CD14-positive monocyte (primary cell): ENCODE measurements around the gene LAMB1. TPM values are rescaled to one million over a fixed set of nuclear protein-coding genes. Genes with fewer than 3 reads are reported as not detected.

Experiments
- DNase-seq, 3 donors: peaks; one replicate each; pipeline ENCODE4 v3.0.0-alpha.2; 2011 to 2022
- H2AFZ ChIP-seq: 2 replicates; pipeline ENCODE4 v1.6.0; 2012; ENCODE audit warnings: mild to moderate bottlenecking, low read depth, low read length, inconsistent platforms; ENCODE audit not compliant: insufficient read depth, poor library complexity, severe bottlenecking
- H3K27ac ChIP-seq, 2 donors: 1 replicate in 1 of 2; 2 replicates in 1 of 2; pipeline ENCODE4 v1.5.1; 2012 to 2013; ENCODE audit warnings: low read length in 2 of 2, control low read depth in 1 of 2, inconsistent platforms in 1 of 2, low read depth in 1 of 2, mild to moderate bottlenecking in 1 of 2
- H3K27me3 ChIP-seq, 2 donors: one replicate each; pipeline versions ENCODE4 v1.6.0 to v1.6.1; 2011 to 2013; ENCODE audit warnings: low read length in 2 of 2; ENCODE audit not compliant: control insufficient read depth in 2 of 2, insufficient read depth in 2 of 2
- H3K36me3 ChIP-seq, 2 donors: replicated peaks in 1 of 2; 1 replicate in 1 of 2; 2 replicates in 1 of 2; pipeline versions ENCODE4 v1.5.1 to v1.6.1; 2012 to 2013; ENCODE audit warnings: low read length in 2 of 2, control low read depth in 1 of 2, inconsistent platforms in 1 of 2, mild to moderate bottlenecking in 1 of 2; ENCODE audit not compliant: insufficient read depth in 2 of 2, control insufficient read depth in 1 of 2
- H3K4me1 ChIP-seq, 2 donors: 1 replicate in 1 of 2; 2 replicates in 1 of 2; pipeline versions ENCODE4 v1.5.1 to v1.6.1; 2012 to 2013; ENCODE audit warnings: low read length in 2 of 2, control low read depth in 1 of 2, inconsistent platforms in 1 of 2, mild to moderate bottlenecking in 1 of 2, moderate library complexity in 1 of 2; ENCODE audit not compliant: insufficient read depth in 2 of 2, control insufficient read depth in 1 of 2
- H3K4me2 ChIP-seq: replicated peaks from 2 replicates; pipeline ENCODE3; 2012; ENCODE audit warnings: low read length, moderate library complexity, mild to moderate bottlenecking; ENCODE audit not compliant: poor library complexity, severe bottlenecking; ENCODE audit errors: extremely low read depth
- H3K4me3 ChIP-seq, 3 experiments: fragments of 200-600 bp in 1 of 3; sonication (generic) in 1 of 3; replicated peaks in 1 of 3; 1 replicate in 2 of 3; 2 replicates in 1 of 3; pipeline ENCODE4 v1.5.1; 2011 to 2013; ENCODE audit warnings: low read length in 3 of 3, mild to moderate bottlenecking in 3 of 3, control low read depth in 2 of 3, low read depth in 2 of 3, inconsistent platforms in 1 of 3, moderate library complexity in 1 of 3
- H3K79me2 ChIP-seq: 2 replicates; pipeline ENCODE4 v1.6.0; 2012; ENCODE audit warnings: mild to moderate bottlenecking, control low read depth, inconsistent platforms, low read length, moderate library complexity; ENCODE audit not compliant: insufficient read depth
- H3K9ac ChIP-seq: 2 replicates; pipeline ENCODE4 v1.6.0; 2017; ENCODE audit warnings: low read length, mild to moderate bottlenecking; ENCODE audit not compliant: insufficient read depth, poor library complexity, severe bottlenecking
- H3K9me3 ChIP-seq, 2 donors: replicated peaks in 1 of 2; 1 replicate in 1 of 2; 2 replicates in 1 of 2; pipeline versions ENCODE4 v1.5.1 to v1.6.1; 2012 to 2013; ENCODE audit warnings: low read length in 2 of 2, control low read depth in 1 of 2; ENCODE audit not compliant: control insufficient read depth in 1 of 2, insufficient read depth in 1 of 2
- H4K20me1 ChIP-seq: 2 replicates; pipeline ENCODE4 v1.6.0; 2012; ENCODE audit warnings: mild to moderate bottlenecking, low read length, control low read depth, moderate library complexity; ENCODE audit not compliant: insufficient read depth
- H3K27ac Mint-ChIP-seq, 7 donors: one replicate each; pipeline ENCODE4 v1.8.0; 2020; ENCODE audit warnings: mild to moderate bottlenecking in 7 of 7, mixed read lengths in 7 of 7, moderate library complexity in 6 of 7, inconsistent platforms in 2 of 7
- H3K27me3 Mint-ChIP-seq, 3 donors: one replicate each; pipeline ENCODE4 v1.8.0; 2021 to 2022; ENCODE audit warnings: low read depth in 3 of 3, mild to moderate bottlenecking in 3 of 3, mixed read lengths in 3 of 3, moderate library complexity in 3 of 3, inconsistent platforms in 1 of 3
- H3K36me3 Mint-ChIP-seq, 2 donors: one replicate each; pipeline ENCODE4 v1.8.0; 2020; ENCODE audit warnings: mixed read lengths in 2 of 2, inconsistent platforms in 1 of 2, mild to moderate bottlenecking in 1 of 2
- H3K4me1 Mint-ChIP-seq: one replicate; pipeline ENCODE4 v1.8.0; 2020; ENCODE audit warnings: mild to moderate bottlenecking, mixed read lengths
- H3K4me3 Mint-ChIP-seq, 2 donors: one replicate each; pipeline ENCODE4 v1.8.0; 2020; ENCODE audit warnings: mild to moderate bottlenecking in 2 of 2, mixed read lengths in 2 of 2, moderate library complexity in 1 of 2
- H3K9me3 Mint-ChIP-seq, 7 donors: one replicate each; pipeline ENCODE4 v1.8.0; 2020 to 2022; ENCODE audit warnings: mixed read lengths in 7 of 7, mild to moderate bottlenecking in 6 of 7, moderate library complexity in 6 of 7, inconsistent platforms in 2 of 7
- CTCF ChIP-seq: fragments of 200-600 bp; IDR thresholded peaks from one replicate; pipeline ENCODE4 v1.8.0; 2022; ENCODE audit warnings: antibody characterized with exemption, mild to moderate bottlenecking
- WGBS: methylation state at CpG from one replicate; pipeline ENCODE4 v1.1.5; 2013; ENCODE audit warnings: missing lambda C conversion rate; ENCODE audit not compliant: insufficient coverage; 5-methylcytosine and 5-hydroxymethylcytosine counted together
- intact Hi-C, 2 donors: fragments of 100-400 bp; cut with micrococcal nuclease; formaldehyde crosslinking; loops; one replicate each; pipeline versions ENCODE4 v1.15.0 to v1.15.1; 2023
- polyA plus RNA-seq, 3 donors: library from polyadenylated mRNA; depleted of rRNA in 1 of 3; unstranded in 2 of 3; stranded (reverse) in 1 of 3; fragments of 300-500 nt in 2 of 3; fragments of >200 nt in 1 of 3; fragmentation: Illumina TruSeq in 2 of 3; gene quantifications; 1 replicate in 2 of 3; 2 replicates in 1 of 3; pipeline ENCODE4 v1.2.3, GENCODE V29; 2012 to 2021

The LAMB1 gene
- polyA plus RNA-seq, 3 donors = 0.42 TPM; not detected in 2

GRCh38 chr7:108045154-108045553 lies 42.2 kb upstream of the LAMB1 start:
- Mint-ChIP-seq H3K9me3 (no peaks in the 10 kb centered on the region), H3K27ac (no peak overlapping the region), H3K27me3 (peaks cover 0 to 8% (median 7%) of the 10 kb centered on the region in 3 donors), H3K36me3 (no peaks in the 10 kb centered on the region), H3K4me3 (no peak overlapping the region), H3K4me1 (no peaks in the 10 kb centered on the region)
- no peaks in the 10 kb centered on the region for H3K79me2 ChIP-seq
- WGBS = no CpG with 5 or more reads among the region's 1 CpG
- DNase-seq = no peak
- no peak overlapping the region for H3K4me2 ChIP-seq
- no peaks in the 10 kb centered on the region for H3K36me3 ChIP-seq
- intact Hi-C loops = no loop called here
- H3K27me3 ChIP-seq = peaks cover 0 to 2% of the 10 kb centered on the region in 2 donors
- no peaks in the 10 kb centered on the region for H3K9me3 ChIP-seq
- H4K20me1 ChIP-seq = no peaks in the 10 kb centered on the region
- H3K4me1 ChIP-seq = no peaks in the 10 kb centered on the region
- no peak overlapping the region for H3K27ac ChIP-seq
- no peak overlapping the region for H3K9ac ChIP-seq
- no peak for TF ChIP-seq CTCF
- H2AFZ ChIP-seq = no peak overlapping the region
- H3K4me3 ChIP-seq = no peak overlapping the region

GRCh38 chr7:108044345-108044744 lies 41.4 kb upstream of the LAMB1 start:
- no peak for DNase-seq
- no peaks in the 10 kb centered on the region for H3K4me1 ChIP-seq
- no peak overlapping the region for H3K27ac ChIP-seq
- H3K27ac Mint-ChIP-seq = no peak overlapping the region
- intact Hi-C loops = no loop called here
- H2AFZ ChIP-seq = no peak overlapping the region
- no peak overlapping the region for H3K4me2 ChIP-seq
- no peaks in the 10 kb centered on the region for H3K36me3 ChIP-seq
- H3K9ac ChIP-seq = no peak overlapping the region
- no peaks in the 10 kb centered on the region for H3K79me2 ChIP-seq
- H3K36me3 Mint-ChIP-seq = no peaks in the 10 kb centered on the region
- no peak overlapping the region for H3K4me3 ChIP-seq
- H3K4me3 Mint-ChIP-seq = no peak overlapping the region
- TF ChIP-seq CTCF = no peak
- WGBS = 100% methylated on average over 1 of the region's 2 CpGs
- no peaks in the 10 kb centered on the region for H3K4me1 Mint-ChIP-seq
- H3K9me3 ChIP-seq = no peaks in the 10 kb centered on the region
- peaks cover 1 to 8% (median 7%) of the 10 kb centered on the region in 3 donors for H3K27me3 Mint-ChIP-seq
- H3K9me3 Mint-ChIP-seq = no peaks in the 10 kb centered on the region
- no peaks in the 10 kb centered on the region for H4K20me1 ChIP-seq
- H3K27me3 ChIP-seq = peaks cover 0 to 2% of the 10 kb centered on the region in 2 donors
